HL-60/S4 (cell line): ENCODE data around the gene SPPL2A.
"Not testable (repeated sequence)": the region's sequence is repeated elsewhere in the genome, so short reads cannot be mapped to it uniquely, and the experiment has no call there.

Experiments
- in situ Hi-C: fragments of 300-500 bp; cut with MboI; formaldehyde crosslinking; loops from 2 replicates; pipeline ENCODE4 v1.14.3; 2022; ENCODE audit warnings: low sequenced_read_pairs

The SPPL2A gene

GRCh38 chr15:50694634-50695165 lies 70.8 kb downstream of the SPPL2A start:
- in situ Hi-C loops: not testable (repeated sequence)

- in situ Hi-C loops: loop anchor here (10.0 kb wide), 1 partner anchor 197 kb away; no protein-coding TSS in a partner anchor
Observed at GRCh38 chr15:50687302-50687902, 78.1 kb downstream of the SPPL2A start.

- in situ Hi-C loops: loop anchor here (10.0 kb wide), 1 partner anchor 198 kb away; no protein-coding TSS in a partner anchor
Observed at GRCh38 chr15:50686469-50687301, 78.8 kb downstream of the SPPL2A start, which contains the start of gene TRPM7. TRPM7 (minus strand) TSS chr15:50686797; CDS start chr15:50686533, 264 bp downstream.

- in situ Hi-C loops: loop anchor here (10.0 kb wide), 1 partner anchor 199 kb away; no protein-coding TSS in a partner anchor
Observed at GRCh38 chr15:50685976-50686468, 79.5 kb downstream of the SPPL2A start.

DNA sequence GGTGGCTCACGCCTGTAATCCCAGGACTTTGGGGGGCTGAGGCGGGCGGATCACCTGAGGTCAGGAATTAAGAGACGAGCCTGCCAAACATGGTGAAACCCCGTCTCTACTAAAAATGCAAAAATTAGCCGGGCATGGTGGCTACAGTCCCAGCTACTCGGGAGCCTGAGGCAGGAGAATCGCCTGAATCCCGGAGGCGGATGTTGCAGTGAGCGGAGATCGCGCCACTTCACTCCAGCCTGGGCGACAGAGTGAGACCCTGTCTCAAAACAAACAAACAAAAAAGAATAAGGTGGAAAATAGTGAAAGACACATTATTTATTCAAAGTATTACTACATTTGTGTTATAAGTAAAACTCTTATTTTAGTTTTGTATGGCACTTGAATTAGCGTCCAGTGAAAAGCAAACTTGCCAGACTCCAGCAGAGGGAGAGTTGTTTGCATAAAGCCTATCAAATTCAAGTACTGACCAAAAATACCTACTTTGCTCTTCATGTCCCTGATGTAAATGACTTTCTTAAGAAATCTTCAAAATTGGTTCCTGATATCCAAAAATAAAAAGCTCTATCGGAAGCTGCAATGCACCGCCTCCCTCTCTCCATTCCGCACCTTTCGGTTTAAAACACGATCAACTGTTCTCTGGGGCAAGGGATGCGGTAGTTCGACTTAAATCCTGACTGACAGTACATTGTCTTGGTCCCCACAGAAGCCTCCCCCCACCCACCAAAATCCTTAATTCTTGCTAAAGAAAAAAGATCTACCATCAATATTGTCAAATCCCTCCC lies 80.1 kb downstream of the SPPL2A start:
- in situ Hi-C loops: loop anchor here (10.0 kb wide), 1 partner anchor 199 kb away; no protein-coding TSS in a partner anchor

DNA sequence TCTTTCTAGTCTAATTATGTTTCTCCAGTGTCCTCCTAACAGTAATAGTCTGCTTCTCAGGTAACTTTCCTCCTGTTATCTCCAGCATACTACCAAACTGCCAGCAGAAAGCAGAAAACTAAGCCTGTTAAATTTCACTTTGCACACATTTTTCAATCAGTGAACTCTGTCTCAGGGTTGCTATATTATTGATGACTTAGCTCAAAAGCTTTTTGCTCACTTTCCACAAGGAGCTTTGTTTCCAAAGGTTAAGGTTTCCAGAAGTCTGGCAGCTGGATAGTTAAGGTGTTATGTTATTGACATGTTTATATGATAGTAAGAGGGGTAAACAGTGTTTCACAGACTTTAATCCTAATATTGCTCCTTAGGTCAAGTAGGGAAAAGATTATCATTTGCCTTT lies 84.0 kb downstream of the SPPL2A start:
- in situ Hi-C loops: loop anchor here (10.0 kb wide), 1 partner anchor 203 kb away; no protein-coding TSS in a partner anchor

DNA sequence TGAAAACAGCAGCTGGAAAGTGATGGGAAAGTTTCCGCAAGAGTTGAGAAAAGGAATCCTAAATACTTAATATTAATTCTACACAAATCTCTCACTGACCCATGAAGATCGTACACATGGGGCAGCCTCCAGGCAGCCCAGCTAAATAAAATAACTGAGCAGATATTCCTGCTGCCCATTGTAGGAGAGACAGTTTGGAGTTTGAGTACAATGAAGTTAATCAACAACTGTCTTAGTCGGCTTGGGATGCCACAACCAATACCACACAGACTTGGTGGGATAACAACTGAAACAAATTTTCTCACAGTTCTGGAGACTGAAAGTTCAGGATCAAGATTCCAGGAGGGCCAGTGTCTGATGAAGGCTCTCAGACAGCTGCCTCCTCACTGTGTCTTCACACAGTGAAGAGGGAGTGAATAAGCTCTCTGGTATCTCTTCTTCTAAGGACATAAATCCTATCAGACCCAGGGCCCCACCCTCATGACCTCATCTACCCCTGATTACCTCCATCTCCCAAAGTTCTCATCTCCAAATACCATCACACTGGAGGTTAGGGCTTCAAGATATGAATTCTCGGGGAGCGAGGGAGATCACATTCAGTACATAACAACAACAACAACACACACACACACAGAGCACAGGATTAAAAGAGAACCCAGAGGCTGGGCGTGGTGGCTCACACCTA lies 88.6 kb downstream of the SPPL2A start:
- in situ Hi-C loops: no loop called here

DNA sequence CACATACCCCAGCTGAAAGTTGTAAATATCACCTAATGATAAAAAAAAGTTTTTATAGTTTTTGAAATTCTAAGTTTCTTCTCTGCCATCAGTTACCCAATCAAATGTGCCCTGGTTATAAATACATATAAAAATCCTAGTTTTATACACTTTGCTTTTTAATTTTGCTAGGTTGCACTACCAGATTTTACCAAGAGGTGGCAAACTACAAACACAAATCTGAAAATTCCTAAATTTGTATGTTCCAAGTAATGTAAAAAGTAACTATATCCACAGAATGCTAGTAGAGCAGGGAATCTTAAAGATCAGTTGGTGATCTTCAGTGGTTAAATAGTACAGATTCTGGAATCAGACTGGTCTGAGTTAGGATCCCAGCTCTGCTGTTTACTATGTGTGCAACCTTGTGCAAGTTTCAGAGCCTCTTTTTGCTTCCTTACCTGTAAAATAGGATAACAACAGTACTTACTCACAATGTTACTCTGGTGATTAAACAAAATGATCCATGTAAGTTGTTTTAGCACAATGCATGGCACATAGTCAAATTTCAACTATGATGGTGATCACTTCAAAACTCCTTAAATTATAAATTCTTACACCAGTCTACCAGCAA lies 89.9 kb downstream of the SPPL2A start:
- in situ Hi-C loops: no loop called here

GRCh38 chr15:50670115-50670514 lies 95.4 kb downstream of the SPPL2A start:
- in situ Hi-C loops: no loop called here

GRCh38 chr15:50669611-50670010 lies 95.9 kb downstream of the SPPL2A start:
- in situ Hi-C loops: no loop called here

GRCh38 chr15:50665938-50666337 lies 99.6 kb downstream of the SPPL2A start:
- in situ Hi-C loops: no loop called here

DNA sequence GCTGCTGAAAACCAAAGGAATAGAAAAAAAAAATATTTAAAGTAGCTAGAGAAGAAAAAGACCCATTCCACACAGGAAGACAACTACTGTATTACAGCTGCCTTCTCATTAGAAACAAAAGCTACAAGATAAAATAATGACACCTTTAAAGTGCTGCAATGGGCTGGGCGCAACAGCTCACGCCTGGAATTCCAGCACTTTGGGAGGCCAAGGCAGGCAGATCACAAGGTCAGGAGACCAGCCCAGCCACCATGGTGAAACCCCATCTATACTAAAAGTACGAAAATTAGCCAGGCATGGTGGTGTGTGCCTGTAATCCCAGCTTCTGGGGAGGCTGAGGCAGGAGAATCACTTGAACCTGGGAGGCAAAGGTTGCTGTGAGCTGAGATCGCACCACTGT lies 110.0 kb downstream of the SPPL2A start:
- in situ Hi-C loops: no loop called here

DNA sequence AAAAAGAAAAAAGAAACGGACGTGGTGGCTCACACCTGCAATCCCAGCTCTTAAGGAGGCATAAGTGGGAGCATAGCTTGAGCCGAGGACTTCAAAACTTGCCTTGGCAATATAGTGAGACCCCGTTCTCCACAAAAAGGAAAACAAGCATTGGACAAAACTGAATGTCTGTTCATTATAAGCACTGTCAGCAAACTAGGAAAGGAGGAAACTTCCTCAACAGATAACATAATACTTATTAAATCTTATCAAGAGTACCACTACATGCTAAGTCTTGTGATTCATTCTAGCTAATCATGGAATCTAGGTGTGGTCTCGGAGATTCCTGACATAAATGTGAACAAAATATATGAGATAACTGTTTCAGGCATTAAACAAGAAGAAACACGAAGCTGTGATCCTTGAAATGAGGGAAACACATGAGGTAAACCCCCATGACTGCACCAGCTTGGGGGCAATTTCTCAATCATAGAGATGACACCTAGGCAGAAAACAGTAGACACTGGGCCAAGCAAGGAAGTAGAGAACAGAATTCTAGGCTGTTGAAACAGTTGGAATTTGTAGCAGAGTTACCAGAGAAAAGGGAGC lies 112.3 kb downstream of the SPPL2A start:
- in situ Hi-C loops: no loop called here

GRCh38 chr15:50652671-50653070 lies 112.8 kb downstream of the SPPL2A start:
- in situ Hi-C loops: no loop called here
